NOMO-1 (cell line): ENCODE results near the gene APP.
"Not testable (repeated sequence)": the region's sequence is repeated elsewhere in the genome, so short reads cannot be mapped to it uniquely, and the experiment has no call there.

ENCODE experiments used
- DNase-seq, 2 experiments: peaks; one replicate each; lab custom pipeline; 2025; ENCODE audit not compliant: unreplicated experiment in 2 of 2; lab: John Stamatoyannopoulos, UW

The APP gene

GRCh38 chr21:26165331-26165730 lies 5.2 kb downstream of the APP start:
- peak in 1 of 2 experiments; percentile 10 for DNase-seq

GRCh38 chr21:26164311-26164710 lies 6.3 kb downstream of the APP start:
- no peak for DNase-seq

GRCh38 chr21:26162081-26162480 lies 8.5 kb downstream of the APP start:
- DNase-seq, result no peak

- no peak for DNase-seq
Measured at GRCh38 chr21:26159869-26160268, 10.7 kb downstream of the APP start.

GRCh38 chr21:26157801-26158200 lies 12.8 kb downstream of the APP start:
- DNase-seq, result no peak

- no peak for DNase-seq
Measured at GRCh38 chr21:26154753-26155152, 15.8 kb downstream of the APP start.

- DNase-seq, result no peak
Measured at GRCh38 chr21:26153758-26154157, 16.8 kb downstream of the APP start.

- no peak for DNase-seq
Measured at GRCh38 chr21:26148840-26149354, 21.7 kb downstream of the APP start.

- no peak for DNase-seq
Measured at GRCh38 chr21:26148071-26148839, 22.3 kb downstream of the APP start.

GRCh38 chr21:26147535-26147934 lies 23.0 kb downstream of the APP start:
- no peak for DNase-seq

GRCh38 chr21:26146681-26147080 lies 23.9 kb downstream of the APP start:
- DNase-seq, result no peak

GRCh38 chr21:26144031-26144430 lies 26.5 kb downstream of the APP start:
- DNase-seq, result no peak

- DNase-seq, result no peak
Measured at GRCh38 chr21:26142363-26142762, 28.2 kb downstream of the APP start.

- DNase-seq, result no peak
Measured at GRCh38 chr21:26140926-26141325, 29.6 kb downstream of the APP start.

GRCh38 chr21:26140164-26140579 lies 30.4 kb downstream of the APP start:
- no peak for DNase-seq

- DNase-seq, result no peak
Measured at GRCh38 chr21:26138615-26139257, 31.8 kb downstream of the APP start.

- DNase-seq, result no peak
Measured at GRCh38 chr21:26137379-26138060, 33.0 kb downstream of the APP start.

- peak; percentile 5 to 41 for DNase-seq
Measured at GRCh38 chr21:26136671-26137070, 33.9 kb downstream of the APP start.

- DNase-seq, result no peak
Measured at GRCh38 chr21:26135520-26135919, 35.0 kb downstream of the APP start.

GRCh38 chr21:26131554-26131953 lies 39.0 kb downstream of the APP start:
- DNase-seq, result no peak

GRCh38 chr21:26131053-26131452 lies 39.5 kb downstream of the APP start:
- not testable (repeated sequence) for DNase-seq
